Superior temporal gyrus (tissue), 1 donor: Measurements from ENCODE around the gene SPTLC3.

Experiments used
- DNase-seq: peaks from one replicate; pipeline ENCODE4 v3.0.0-alpha.2; 2016; ENCODE audit errors: extremely low spot score

SPTLC3 gene

GRCh38 chr20:13098720-13099355 is 90.1 kb downstream of the SPTLC3 start:
- DNase-seq, result no peak

DNA sequence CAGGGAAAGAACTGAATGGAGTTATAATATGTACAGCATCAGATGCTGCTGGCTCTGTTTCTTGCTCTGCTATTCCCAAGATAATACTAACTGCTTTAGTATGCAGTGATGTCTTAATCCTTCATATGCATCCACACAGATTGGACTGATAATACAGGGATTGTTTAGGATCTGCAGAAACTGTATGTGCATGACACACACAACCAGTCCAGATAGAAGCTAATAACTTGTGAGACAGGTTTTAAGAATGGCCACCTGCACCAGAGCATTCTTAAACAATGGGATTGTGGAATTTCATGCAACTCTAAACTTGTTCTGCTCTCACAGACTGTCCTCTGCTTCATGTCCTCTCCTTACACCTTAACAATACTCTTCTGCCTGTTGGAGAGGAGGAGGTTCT is 90.9 kb downstream of the SPTLC3 start:
- no peak for DNase-seq

DNA sequence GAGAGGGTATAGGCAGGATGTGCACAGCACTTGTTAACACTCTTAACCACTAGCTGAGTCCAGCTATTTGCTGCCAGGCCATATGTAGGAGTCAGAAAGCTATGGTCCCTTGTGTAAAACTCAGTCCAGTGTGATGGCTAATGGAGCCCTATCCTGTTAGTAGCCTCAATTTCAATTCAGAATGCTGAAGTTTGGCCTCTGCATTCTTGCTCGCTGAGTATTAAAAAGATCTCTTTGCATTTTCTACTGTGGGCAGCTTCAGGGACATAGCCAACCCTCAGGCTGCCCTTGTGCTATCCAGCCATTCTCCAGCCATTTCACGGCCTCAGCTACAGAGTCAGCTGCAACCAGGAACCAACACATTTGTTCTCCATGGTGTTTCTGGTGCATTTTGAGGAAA is 92.5 kb downstream of the SPTLC3 start:
- no peak for DNase-seq

DNA sequence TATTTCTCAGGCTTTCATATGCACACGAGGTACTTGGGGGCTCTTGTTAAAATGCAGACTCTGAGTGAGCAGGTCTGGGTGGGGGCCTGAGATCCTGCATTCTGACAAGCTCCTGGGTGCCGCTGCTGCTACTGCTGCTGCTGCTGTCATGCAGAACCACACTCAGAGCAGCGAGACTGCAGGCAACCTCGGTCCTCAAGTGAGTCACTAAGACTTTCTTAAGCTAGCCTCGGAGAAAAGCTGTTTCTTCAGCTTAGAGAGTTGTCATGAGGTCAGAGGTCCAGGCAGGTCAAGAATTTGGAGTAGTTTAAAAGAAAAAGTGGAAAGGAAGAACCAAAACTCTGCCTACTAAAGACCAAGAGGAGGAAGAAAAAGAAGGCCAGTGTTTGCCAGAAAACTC is 92.9 kb downstream of the SPTLC3 start:
- no peak for DNase-seq

DNA sequence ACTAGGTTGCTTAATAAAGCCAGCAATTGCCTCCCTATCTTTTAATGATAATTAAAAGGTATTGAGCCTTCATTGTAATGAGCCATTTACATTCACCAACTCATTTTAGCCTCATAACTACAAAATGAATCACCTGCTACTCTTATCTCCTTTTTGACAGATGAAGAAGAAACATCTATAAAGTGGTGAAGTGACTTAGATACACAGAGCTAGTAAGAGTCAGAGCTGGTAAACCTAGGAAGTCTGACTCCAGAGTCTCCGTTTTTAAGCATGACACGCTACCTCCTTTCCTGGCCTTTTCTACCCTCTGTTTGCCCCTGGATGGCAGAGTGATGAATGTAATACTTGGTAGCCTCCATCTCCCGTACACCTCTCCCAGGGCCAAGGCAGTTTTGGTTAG is 93.5 kb downstream of the SPTLC3 start:
- DNase-seq, result no peak

DNA sequence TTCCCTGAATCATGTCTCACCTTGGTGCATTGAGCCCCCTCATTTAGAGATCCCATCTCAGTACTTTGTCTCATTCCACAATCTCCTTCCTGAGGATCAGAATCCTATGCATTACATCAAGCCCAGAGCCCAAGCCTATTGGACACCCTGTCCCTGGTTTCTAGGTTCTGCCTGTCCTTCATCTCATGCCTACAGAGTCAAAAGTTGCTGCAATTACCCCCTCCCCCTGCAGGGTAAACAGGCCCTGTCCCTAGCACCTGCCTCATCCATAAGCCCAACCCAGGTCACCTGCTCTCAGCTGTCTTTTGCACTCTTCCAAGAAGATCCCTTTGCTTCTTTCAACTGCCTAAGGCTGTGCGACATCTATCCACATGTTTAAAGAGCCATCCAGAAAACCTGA is 93.9 kb downstream of the SPTLC3 start:
- no peak for DNase-seq

DNA sequence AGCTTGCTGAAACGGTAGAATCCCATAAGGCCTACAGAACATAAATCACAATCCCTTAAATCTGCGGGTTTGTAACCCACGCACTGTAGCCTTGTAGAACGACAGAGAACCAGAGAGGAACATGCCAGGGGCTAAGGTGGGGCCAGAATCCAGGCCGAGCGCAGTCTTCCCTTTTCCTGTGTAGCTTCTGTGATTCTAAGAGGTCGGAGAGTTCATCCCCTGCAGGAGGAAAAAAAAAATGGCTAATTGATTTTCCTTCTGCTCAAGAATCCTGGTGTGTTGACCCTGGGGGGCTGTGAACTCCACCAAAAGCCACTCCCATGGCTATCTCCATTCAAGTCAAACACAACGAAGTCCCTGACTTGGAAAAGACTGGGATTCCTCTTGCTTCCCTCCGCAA is 96.3 kb downstream of the SPTLC3 start:
- DNase-seq, result no peak

- peak; percentile 77 for DNase-seq
These were observed 97.2 kb downstream of the SPTLC3 start for GRCh38 chr20:13105864-13106457.

DNA sequence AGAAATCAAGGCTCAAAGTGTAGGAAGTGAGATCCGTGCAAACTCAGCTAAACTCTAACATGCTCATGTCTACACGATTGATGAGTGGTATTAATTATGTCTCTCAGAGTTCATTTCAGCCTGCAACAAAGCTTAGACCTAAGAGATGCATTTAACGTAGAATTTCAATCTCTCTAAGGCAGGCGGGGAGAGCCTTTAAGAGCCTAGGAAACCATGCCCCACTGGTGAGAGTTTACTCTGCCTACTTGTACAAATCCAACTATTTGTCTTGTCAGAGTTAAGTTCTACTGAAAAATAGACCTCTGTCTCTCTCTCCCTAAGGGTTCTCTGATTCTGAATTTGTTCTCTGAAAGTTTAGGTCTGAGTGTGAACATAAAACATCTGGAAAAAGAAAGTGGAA is 100.9 kb downstream of the SPTLC3 start:
- no peak for DNase-seq

GRCh38 chr20:13110796-13111195 is 102.0 kb downstream of the SPTLC3 start:
- DNase-seq, result no peak

GRCh38 chr20:13111249-13111911 is 102.6 kb downstream of the SPTLC3 start:
- no peak for DNase-seq

- no peak for DNase-seq
These were observed 105.0 kb downstream of the SPTLC3 start for GRCh38 chr20:13113731-13114130.

- DNase-seq, result no peak
These were observed 108.4 kb downstream of the SPTLC3 start for GRCh38 chr20:13117200-13117599.

- DNase-seq, result no peak
These were observed 109.9 kb downstream of the SPTLC3 start for GRCh38 chr20:13118676-13119075.

DNA sequence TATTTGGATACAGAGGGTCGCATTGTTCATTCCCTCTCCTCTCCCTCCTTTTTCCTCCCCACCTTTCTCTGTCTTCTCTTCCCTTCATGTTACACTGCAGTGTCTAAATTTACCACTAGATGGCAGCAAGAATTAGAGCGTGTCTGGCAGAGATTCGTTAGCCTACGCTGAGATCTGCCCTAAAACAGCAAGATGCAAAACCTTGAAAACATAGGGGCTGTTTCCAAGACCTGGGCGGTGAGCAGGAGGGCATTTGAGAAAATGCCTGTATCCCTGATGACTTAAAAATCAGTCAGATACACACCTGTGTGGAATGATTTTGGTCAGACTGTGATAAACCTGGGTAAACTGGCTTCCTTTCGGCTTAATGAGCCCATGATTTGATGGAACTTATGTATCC is 110.8 kb downstream of the SPTLC3 start:
- peak; percentile 92 for DNase-seq

DNA sequence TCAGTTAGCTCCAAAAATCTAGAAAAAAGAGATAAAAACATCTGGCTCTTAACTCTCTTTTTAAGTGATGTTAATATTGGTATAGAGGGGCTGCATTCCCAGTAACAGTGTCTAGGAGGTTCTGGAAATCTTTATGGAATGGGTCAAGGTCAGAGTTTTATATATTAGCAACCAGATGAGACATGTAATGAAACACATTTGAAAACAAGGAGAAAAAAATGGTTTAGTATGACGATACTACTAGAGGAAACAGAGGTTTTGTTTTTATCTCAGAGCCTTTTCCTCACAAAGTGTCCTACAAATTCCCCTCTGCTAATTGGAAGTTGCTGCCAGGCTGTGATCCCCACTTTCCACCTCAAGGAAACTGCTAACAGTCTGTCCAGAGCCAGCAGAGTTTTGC is 111.7 kb downstream of the SPTLC3 start:
- no peak for DNase-seq

DNA sequence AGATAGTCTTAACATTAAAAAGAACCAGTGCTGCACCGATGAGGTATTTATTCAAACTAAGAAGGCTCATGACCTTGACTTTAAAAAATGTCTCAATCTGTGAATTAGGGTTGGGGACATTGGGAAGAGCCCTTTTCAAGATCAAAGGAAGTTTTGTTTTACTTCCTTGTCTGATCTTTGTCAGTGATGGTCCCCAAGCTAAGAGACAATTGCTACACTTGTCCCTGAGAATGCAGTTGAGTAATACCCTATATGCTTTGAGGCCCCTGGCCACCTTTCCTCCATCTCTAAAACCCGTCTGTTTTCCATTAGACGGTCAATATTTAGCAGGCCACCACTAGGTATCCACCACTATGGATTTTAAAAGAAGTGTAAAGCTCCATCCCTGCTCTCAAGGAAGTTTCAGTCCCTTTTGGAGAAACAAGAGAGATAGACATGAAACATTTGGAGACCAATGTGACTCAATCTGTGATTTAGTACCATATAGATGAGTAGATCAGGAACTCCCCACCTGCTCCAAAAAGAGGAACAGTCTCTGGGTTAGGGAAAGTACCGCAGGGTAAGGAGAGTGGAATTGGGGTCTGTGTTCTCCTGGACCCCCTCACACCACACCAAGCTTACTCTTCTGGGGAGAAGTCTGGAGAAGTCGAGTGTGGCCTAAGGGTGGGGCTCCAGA is 113.2 kb downstream of the SPTLC3 start:
- DNase-seq, result no peak

- no peak for DNase-seq
These were observed 116.7 kb downstream of the SPTLC3 start for GRCh38 chr20:13125486-13125885.

DNA sequence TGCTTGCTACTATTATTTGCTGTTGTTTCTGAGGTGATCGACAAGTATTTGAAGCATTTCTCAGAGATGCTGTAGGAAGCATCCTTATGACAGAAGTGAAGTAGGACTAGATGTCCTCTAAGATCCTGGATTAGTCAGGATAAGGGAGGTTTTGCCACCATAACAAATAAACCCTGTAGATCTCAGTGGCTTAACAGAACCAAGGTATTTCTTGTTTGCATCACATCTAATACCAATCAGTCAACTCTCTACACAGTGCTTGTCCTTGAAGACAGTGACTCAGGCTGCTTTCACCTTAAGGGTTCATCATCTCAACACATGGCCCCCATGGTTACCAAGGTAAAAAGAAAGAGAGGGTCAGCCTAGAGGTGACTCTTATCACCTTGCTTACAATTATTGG is 119.4 kb downstream of the SPTLC3 start:
- DNase-seq, result no peak

GRCh38 chr20:13130061-13130706 is 121.4 kb downstream of the SPTLC3 start:
- no peak for DNase-seq

DNA sequence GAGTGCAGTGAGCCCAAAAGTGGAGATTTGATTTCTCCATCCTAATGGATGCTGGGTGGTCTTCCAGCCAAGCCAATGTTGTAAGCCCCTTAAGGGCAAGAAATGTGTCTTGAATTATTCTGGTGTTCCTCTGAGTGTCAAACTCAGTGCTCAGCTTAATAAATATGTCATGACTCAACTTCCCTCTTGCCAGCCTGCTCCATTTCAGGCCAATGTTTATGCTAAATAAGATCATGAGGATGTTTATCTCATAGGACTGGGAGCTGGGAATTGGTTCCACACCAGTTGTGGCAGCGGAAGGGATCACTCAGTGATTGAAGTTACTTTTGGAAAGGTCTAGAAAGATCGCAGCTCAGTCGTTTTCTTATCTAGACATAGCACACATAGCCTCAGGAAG is 121.9 kb downstream of the SPTLC3 start:
- no peak for DNase-seq

DNA sequence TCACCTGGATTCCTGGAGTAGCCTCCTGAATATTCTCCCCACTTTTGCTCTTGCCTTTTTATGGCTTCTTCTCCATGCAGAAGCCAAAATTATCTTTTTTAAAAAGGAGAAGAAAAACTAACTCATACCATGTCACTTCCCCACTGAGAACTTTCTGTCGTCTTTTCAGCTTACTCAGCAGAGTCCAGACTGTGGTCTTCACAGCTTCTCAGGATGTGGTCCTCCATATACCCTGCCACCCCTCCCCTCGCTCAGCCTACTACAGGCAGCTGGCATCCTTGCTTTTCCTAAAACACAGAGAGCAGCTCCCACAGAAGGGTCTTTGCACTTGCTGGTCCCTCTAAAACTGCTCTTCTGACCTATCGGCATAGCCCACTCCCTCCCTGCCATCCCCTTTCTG is 122.9 kb downstream of the SPTLC3 start:
- DNase-seq, result no peak
